GM18511 (cell line): ENCODE measurements around the gene MSGN1.
A peak's percentile ranks its signal among the peaks of the same experiment; 100 is the strongest.

ENCODE experiments used
- ATAC-seq: cut with Tn5 transposase; IDR thresholded peaks from one replicate; pipeline ENCODE4 v1.9.1; 2021; ENCODE audit warnings: mild to moderate bottlenecking, moderate library complexity; ENCODE audit not compliant: unreplicated experiment

MSGN1 gene

DNA sequence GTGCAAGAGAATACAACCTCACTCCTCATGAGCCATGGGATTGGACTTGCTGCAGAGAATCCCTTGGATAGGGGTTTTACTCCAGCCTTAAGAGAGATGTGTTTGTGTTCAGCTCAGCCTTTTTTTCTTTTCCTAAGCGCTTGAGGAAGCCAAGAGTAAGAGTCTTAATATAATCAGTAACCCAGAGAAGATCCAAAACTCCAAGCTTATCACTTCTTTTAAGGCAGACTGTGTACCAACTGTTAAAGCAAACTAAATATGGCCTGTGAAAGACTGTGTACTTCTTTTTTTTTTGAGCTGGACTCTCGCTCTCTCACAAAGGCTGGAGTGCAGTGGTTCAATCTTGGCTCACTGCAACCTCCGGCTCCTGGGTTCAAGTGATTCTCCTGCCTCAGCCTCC lies 30.4 kb downstream of the MSGN1 start:
- ATAC-seq, result no peak

DNA sequence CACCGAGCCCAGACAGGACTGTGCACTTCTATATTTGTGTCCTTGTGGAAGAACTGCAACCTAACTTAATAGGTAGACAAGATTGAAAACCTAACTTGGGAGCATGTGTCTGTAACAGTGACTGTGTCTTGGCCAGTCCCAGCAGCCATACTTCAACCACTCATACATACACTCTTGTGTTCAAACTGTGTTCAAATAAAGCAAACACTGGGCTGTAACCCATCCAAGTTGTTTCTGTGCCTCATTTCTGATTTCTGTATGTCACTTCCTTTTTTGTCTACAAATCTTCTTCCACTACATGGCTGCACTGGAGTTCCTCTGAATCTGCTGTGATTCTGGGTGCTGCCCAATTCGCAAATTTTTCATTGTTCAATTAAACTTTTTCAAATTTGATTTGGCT lies 31.0 kb downstream of the MSGN1 start:
- no peak for ATAC-seq

DNA sequence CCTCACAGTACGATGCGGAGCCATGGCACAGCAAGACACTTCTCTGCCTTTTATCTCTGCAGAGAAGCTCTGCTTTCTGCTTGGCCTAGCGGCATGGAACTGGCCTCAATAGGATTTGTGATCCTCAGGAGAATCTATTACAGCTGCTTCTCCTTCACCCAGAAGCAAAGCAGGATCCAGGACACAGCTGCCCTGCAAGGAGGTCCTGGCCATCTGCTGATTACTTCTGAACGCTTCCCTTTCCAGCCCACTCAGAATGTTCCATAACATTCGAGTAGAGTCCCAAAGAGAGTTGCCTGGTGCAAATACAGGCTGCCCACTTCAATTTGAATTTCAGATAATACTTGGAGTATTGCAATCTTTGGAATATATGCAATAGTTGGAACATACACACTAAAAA lies 33.0 kb downstream of the MSGN1 start:
- ATAC-seq, result no peak

DNA sequence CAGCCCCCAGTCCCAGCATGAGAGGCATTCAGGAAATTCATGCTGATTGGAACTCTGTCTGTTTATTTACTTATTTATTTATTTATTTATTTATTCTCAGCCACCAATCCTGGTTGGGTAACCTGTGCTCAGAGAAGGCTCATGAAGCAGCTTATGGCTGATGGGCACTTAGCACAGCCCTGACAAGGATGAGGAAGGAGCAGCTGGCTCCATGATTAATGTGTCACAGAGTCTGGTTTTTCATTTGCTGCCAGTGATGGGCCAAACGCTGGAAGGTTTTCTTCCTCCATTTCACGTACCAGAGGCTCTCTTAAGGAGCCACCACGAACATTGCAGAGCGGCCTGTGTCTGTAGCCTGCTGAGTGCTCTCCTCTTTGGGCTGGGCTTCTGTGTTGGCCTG lies 33.9 kb downstream of the MSGN1 start:
- ATAC-seq, result no peak

DNA sequence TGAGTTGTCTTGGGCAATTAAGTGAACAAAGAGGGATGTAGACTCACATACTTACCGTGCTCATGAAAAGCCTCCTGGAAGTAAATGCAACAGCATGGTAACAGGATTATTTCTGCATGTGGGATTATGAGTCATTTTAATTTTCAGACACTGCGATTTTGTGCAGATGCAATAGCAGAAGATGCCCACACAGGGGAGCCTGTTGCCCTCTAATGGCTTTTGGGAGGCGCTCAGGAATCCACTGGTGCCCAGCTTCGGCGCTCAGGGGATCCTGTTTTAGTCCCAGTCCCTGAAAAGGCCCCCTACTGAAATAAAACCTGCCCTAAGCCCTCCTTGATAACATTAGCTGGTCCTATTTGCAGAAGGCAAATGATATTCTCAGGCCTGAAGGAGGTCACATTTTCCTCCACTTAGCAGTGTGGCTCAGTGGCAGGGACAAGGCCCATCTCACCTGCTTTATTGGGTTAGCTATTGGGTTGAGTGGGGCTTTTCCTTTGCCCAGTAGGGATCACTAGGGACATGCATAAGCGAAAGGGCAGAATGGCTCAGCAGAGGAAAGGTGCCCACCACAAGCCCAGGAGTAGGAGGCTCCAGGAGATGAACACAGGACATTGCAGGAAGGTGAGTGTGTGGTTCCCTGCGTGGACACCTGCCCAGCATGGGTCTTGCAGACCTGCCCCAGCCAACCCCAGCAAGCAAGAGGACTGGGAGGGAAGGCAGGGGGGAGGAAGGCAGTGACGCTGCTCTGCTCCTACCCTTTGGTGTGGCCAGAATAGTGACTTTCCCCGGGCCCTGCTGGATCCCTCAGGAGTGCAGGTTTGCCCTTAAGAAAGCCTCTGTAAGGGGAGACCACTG lies 35.7 kb downstream of the MSGN1 start:
- peak; percentile 82 for ATAC-seq

DNA sequence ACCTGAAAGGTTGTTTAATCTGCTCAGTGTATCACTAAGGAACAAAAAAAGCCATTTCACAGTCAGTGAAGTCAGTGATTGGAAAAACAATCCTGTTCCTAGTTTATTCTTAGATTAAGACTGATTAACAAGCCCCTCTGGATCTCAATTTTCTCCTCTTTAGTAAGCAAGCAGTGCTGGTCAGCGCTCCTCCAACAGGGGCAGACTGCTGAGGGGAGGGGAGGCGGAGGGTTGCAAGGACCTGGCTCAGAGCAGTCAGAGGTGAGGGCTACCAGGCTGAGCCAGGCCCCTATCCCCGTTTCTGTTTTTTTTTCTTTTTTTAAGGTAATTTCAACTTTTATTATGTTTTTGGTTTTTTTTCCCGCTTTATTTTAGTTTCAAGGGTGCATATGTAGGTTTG lies 37.5 kb downstream of the MSGN1 start:
- ATAC-seq, result no peak

DNA sequence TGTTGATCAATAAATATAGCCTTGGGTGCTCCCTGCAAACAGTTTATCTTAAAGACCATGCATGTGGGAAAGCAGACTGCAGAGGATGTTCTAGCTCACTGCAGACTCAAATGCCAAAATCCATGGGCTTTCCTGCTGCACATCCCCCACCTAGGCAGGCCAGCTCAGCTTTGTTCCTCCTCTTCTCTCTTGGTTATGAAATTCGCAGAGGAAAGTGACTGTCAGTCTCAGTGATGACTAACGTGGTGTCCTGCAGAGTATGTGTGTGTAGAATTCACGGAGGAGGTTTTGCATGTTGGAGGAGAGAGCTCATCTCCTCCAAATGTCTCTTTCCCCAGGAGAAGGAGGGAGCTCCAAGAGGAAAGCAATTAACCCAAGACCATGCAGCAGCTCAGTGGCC lies 40.8 kb downstream of the MSGN1 start:
- no peak for ATAC-seq

DNA sequence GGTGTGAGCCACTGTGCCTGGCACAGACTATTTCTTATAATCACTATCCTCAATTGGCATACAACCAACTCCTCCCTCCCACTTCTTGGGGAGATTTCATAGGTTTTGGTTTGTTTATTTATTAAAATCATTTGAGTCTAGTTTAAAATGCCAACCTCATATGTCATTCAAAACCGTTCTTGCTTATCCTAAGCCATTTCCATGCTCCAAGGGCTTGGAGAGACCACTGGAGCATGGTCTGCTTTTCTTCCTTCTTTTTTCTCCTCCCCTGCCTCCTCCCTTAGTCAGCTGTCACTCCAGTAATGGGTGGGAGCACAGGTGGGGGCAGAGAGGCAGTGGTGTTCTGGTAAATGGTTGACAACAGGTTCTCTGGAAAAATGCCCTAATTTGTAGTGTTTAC lies 41.8 kb downstream of the MSGN1 start:
- ATAC-seq, result no peak

DNA sequence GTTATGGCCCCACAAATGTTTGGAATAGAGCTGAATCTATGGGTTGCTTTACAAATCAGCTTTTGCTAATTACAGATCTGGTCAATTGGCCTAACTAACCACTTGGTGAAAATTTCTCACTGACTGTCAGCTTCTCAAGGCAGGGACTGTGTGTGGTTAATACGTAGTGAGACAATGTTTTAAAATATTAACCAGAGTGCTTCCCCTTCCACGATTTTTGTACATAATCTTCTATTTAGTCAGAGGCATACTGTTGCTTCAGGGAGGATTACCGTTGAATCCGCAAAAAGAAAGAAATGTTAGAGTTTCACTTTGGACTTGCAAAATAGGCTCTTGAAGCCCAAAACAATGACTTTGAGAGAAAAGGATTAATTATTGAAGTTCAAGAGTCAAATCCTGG lies 47.3 kb downstream of the MSGN1 start:
- no peak for ATAC-seq

DNA sequence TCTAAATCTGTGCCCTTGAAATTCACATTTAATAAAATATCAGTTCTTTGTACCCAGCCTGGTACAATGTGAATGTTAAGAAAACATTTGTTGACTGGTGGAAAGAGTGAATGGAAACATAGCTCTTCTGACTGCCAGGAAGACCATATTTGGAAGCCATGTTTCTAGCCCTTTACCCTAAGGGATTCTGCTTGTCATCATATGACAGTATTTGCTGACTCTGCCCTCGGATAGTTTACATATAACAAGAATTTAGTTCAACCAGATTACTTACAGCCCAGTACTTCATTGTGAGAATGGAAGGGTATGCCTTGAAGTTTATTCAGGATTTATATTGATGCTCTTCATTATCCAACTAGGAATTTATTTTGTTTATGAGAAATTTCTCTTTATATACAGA lies 48.4 kb downstream of the MSGN1 start:
- ATAC-seq, result no peak

DNA sequence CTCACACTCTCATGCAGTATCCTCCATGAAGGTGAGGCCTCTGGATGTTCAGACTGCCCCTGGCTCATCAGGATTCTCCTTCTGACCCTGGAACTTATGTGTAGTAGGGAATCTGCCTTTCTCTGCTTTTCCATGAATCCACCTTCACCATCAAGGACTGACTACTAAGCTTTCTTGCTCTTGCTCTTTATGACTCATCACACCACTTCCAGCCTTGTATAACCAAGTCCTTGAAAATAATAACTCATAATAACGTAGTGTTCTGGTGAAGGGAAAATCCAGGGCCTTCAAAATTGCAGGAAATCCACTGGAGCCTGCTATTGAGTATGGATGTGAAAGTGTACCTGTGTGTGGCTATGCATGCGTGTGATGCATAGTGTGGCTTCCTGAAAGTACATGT lies 50.9 kb downstream of the MSGN1 start:
- no peak for ATAC-seq
